A549 (cell line): ENCODE results near the gene ZNF775. TPM values are rescaled to one million over a fixed set of nuclear protein-coding genes. Genes with fewer than 3 reads are reported as not detected.

Experiments used
- ATAC-seq, 2 experiments: fragments of 200-7000 bp in 1 of 2; fragments of >200 bp in 1 of 2; cut with Nextera tagmentation in 1 of 2; cut with Tn5 transposase in 1 of 2; 3 replicates each; pipeline versions ENCODE4 v1.8.0 to v1.9.1; 2018 to 2020; ENCODE audit warnings: mild to moderate bottlenecking in 1 of 2, moderate library complexity in 1 of 2
- CTCF ChIA-PET: fragments of 300-600 bp; sonication (Branson Sonifier 250); formaldehyde crosslinking; extraction: SDS; loops from one replicate; lab custom pipeline; 2021; ENCODE audit warnings: antibody characterized with exemption, inconsistent platforms; lab: Yijun Ruan, JAX
- POLR2A ChIA-PET: fragments of 350-600 bp; formaldehyde crosslinking; extraction: SDS; loops from one replicate; lab custom pipeline; 2021; ENCODE audit warnings: antibody characterized with exemption, inconsistent platforms; lab: Yijun Ruan, JAX
- DNase-seq, 2 experiments: peaks; one replicate each; pipeline versions ENCODE4 v3.0.0 to v3.0.0-alpha.2; 2011 to 2016; ENCODE audit warnings: low read depth in 1 of 2, low spot score in 1 of 2
- FAIRE-seq: peaks from 2 replicates; lab custom pipeline; 2011; peaks lifted over from hg19 to GRCh38; lab: Jason Lieb, UNC
- H3K27ac ChIP-seq, 2 experiments: fragments of >200 bp; sonication (Bioruptor Twin); formaldehyde crosslinking; 3 replicates each; pipeline ENCODE4 v1.5.1; 2016 to 2017
- H3K4me1 ChIP-seq: fragments of >200 bp; sonication (Bioruptor Twin); formaldehyde crosslinking; 3 replicates; pipeline ENCODE4 v1.6.1; 2016
- H3K4me2 ChIP-seq: fragments of >200 bp; sonication (Bioruptor Twin); formaldehyde crosslinking; 3 replicates; pipeline ENCODE4 v1.6.1; 2016
- H3K4me3 ChIP-seq: fragments of >200 bp; sonication (Bioruptor Twin); formaldehyde crosslinking; 3 replicates; pipeline ENCODE4 v1.5.1; 2016
- H3K9me3 ChIP-seq: fragments of >200 bp; sonication (Bioruptor Twin); formaldehyde crosslinking; 3 replicates; pipeline ENCODE4 v1.6.1; 2016
- BHLHE40 ChIP-seq: IDR thresholded peaks from 2 replicates; pipeline ENCODE4 v1.6.1; 2012; ENCODE audit warnings: low read depth, low read length, inconsistent platforms
- CBX8 ChIP-seq: fragments of 200-600 bp; sonication (generic); IDR thresholded peaks from 2 replicates; pipeline ENCODE4 v1.6.1; 2016
- CHD2 ChIP-seq: fragments of 150-350 bp; IDR thresholded peaks from 2 replicates; pipeline ENCODE4 v1.6.1; 2014; ENCODE audit warnings: low read length; ENCODE audit not compliant: partially characterized antibody
- ELK1 ChIP-seq: fragments of 150-350 bp; IDR thresholded peaks from 2 replicates; pipeline ENCODE4 v1.6.1; 2014; ENCODE audit warnings: low read depth, mild to moderate bottlenecking, low read length
- FOSL2 ChIP-seq, 2 experiments: fragments of 450-650 bp in 1 of 2; fragments of >200 bp in 1 of 2; sonication (Bioruptor Twin) in 1 of 2; formaldehyde crosslinking; IDR thresholded peaks; 2 replicates each; pipeline versions ENCODE4 v1.5.0 to v1.6.1; 2016 to 2020; ENCODE audit warnings: mild to moderate bottlenecking in 1 of 2, moderate library complexity in 1 of 2
- GATA3 ChIP-seq: IDR thresholded peaks from 2 replicates; pipeline ENCODE4 v1.6.1; 2012; ENCODE audit warnings: borderline replicate concordance
- HDAC2 ChIP-seq: fragments of 200-600 bp; sonication (generic); IDR thresholded peaks from 2 replicates; pipeline ENCODE4 v1.6.1; 2016
- HOXA7 ChIP-seq: fragments of 250-450 bp; sonication (Bioruptor Pico); IDR thresholded peaks from 2 replicates; pipeline ENCODE4 v1.5.0; 2020; ENCODE audit warnings: mild to moderate bottlenecking, moderate library complexity
- KDM5A ChIP-seq: fragments of 200-600 bp; sonication (generic); IDR thresholded peaks from 2 replicates; pipeline ENCODE4 v1.6.1; 2016; ENCODE audit warnings: antibody characterized with exemption, mild to moderate bottlenecking
- MAFK ChIP-seq: fragments of 450-650 bp; IDR thresholded peaks from 2 replicates; pipeline ENCODE4 v1.6.1; 2014; ENCODE audit not compliant: partially characterized antibody
- MAZ ChIP-seq: fragments of 150-350 bp; IDR thresholded peaks from 2 replicates; pipeline ENCODE4 v1.6.1; 2014; ENCODE audit warnings: antibody characterized with exemption, low read depth, low read length, borderline replicate concordance
- PHF8 ChIP-seq: fragments of 200-600 bp; sonication (generic); IDR thresholded peaks from 2 replicates; pipeline ENCODE4 v1.6.1; 2016; ENCODE audit warnings: low read depth, mild to moderate bottlenecking, antibody characterized with exemption, moderate library complexity, borderline replicate concordance
- RAD21 ChIP-seq, 2 experiments: fragments of >200 bp in 1 of 2; sonication (Bioruptor Twin) in 1 of 2; formaldehyde crosslinking in 1 of 2; IDR thresholded peaks in 1 of 2; conservative IDR thresholded peaks in 1 of 2; 2 replicates in 1 of 2; 3 replicates in 1 of 2; pipeline ENCODE4 v1.6.1; 2012 to 2018; ENCODE audit warnings: inconsistent platforms in 1 of 2
- RARB ChIP-seq: fragments of 250-450 bp; sonication (Bioruptor Pico); IDR thresholded peaks from 2 replicates; pipeline ENCODE4 v1.8.0; 2021; ENCODE audit warnings: mild to moderate bottlenecking, moderate library complexity
- RCOR1 ChIP-seq: fragments of 150-350 bp; IDR thresholded peaks from 2 replicates; pipeline ENCODE4 v1.6.1; 2014; ENCODE audit warnings: antibody characterized with exemption, low read length, low read depth
- RNF2 ChIP-seq: fragments of 200-600 bp; sonication (generic); IDR thresholded peaks from 2 replicates; pipeline ENCODE4 v1.6.1; 2016; ENCODE audit warnings: low read depth, mild to moderate bottlenecking, antibody characterized with exemption, moderate library complexity, borderline replicate concordance
- TFCP2L1 ChIP-seq: fragments of 250-450 bp; sonication (Bioruptor Pico); IDR thresholded peaks from 2 replicates; pipeline ENCODE4 v1.5.0; 2021; ENCODE audit warnings: mild to moderate bottlenecking
- TP53 ChIP-seq: fragments of 250-450 bp; sonication (Bioruptor Pico); IDR thresholded peaks from 2 replicates; pipeline ENCODE4 v1.5.0; 2021; ENCODE audit warnings: mild to moderate bottlenecking, moderate library complexity
- USF2 ChIP-seq: fragments of 450-650 bp; IDR thresholded peaks from 2 replicates; pipeline ENCODE4 v1.6.1; 2014; ENCODE audit warnings: antibody characterized with exemption
- ZC3H11A ChIP-seq: fragments of 450-650 bp; IDR thresholded peaks from 2 replicates; pipeline ENCODE4 v1.6.1; 2014; ENCODE audit warnings: antibody characterized with exemption, mild to moderate bottlenecking
- ZFP36 ChIP-seq: fragments of 450-650 bp; IDR thresholded peaks from 2 replicates; pipeline ENCODE4 v1.6.1; 2014; ENCODE audit warnings: borderline replicate concordance; ENCODE audit not compliant: partially characterized antibody
- ZSCAN20 ChIP-seq: fragments of 250-450 bp; sonication (Bioruptor Pico); IDR thresholded peaks from 2 replicates; pipeline ENCODE4 v1.8.0; 2022; ENCODE audit warnings: mild to moderate bottlenecking, moderate library complexity
- WGBS: methylation state at CpG from one replicate; pipeline ENCODE4 v1.1.6; 2017; ENCODE audit errors: missing lambda C conversion rate; 5-methylcytosine and 5-hydroxymethylcytosine counted together
- polyA plus RNA-seq, 4 experiments: library from polyadenylated mRNA; depleted of rRNA in 3 of 4; stranded (reverse); fragments of >200 nt; fragmentation: RNase III in 1 of 4; extraction: RNeasy Plus Mini Kit Qiagen cat#74134 plus additional on column Dnase treatment in 1 of 4; gene quantifications; 2 replicates in 3 of 4; 3 replicates in 1 of 4; pipeline ENCODE4 v1.2.3, GENCODE V29; 2011 to 2017
- TF ChIP-seq, protein P1 (sequence below): fragments of 200-600 bp; sonication (generic); IDR thresholded peaks from 2 replicates; pipeline ENCODE4 v1.6.1; 2016; ENCODE audit warnings: antibody characterized with exemption, mild to moderate bottlenecking, moderate library complexity
- TF ChIP-seq, protein P2 (sequence below): fragments of 250-450 bp; sonication (Bioruptor Pico); IDR thresholded peaks from 2 replicates; pipeline ENCODE4 v1.5.0; 2020; ENCODE audit warnings: low read depth, mild to moderate bottlenecking, moderate library complexity

The ZNF775 gene
- polyA plus RNA-seq, 2 of the 4 experiments (the other 2 are of a cell fraction), result 1.7 to 5.4 TPM

DNA sequence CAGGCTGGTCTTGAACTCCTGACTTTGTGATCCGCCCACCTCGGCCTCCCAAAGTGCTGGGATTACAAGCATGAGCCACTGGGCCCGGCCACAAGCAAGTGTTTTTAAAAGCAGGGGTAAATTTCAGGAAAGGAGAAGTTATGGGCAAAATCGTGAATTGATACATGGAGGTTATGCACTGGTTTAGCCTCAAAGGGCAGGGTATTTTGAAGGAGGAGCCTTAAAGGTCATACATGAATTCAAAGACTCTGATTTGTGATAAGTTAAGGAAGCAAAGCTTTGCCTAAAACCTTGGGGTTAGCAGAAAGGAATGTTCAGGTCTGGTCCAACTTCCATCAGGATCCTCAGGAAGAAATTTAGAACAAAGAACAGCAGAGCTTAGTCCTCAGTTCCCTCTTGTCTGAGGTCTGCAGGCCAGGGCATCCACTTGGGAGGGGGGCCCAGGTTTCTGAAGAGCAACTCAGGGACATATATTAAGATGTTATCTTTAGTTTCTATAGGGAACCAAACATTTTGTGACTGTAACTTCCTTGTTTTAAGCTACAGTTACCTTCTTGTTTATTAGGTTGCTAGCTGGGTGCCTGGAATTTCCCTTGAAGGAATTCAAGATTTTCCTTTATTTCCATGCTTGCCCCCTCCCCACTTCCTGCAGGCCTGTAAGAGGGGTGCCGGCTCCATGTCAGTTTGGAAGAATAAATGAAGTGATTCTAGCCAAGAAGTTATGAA lies 13.3 kb upstream of the ZNF775 start:
- CTCF ChIA-PET, result interaction anchor here (0.7 to 6.7 kb wide), 4 partner anchors 9 to 528 kb away, joined by 3 to 44 read pairs (median 4); partner anchors contain the start of gene ZNF862
- DNase-seq, result no peak
- no peak for ATAC-seq
- FAIRE-seq, result no peak
- H3K4me1 ChIP-seq, result peaks cover 19% of the 10 kb centered on the region; the same call in 2 of the 3 replicates
- H3K4me2 ChIP-seq, result no peak overlapping the region
- 0 out of 6 replicates have a peak overlapping the region, but pooled peaks of 1 of the 2 experiments have one; percentile 8 for H3K27ac ChIP-seq
- no peaks in the 10 kb centered on the region for H3K9me3 ChIP-seq
- TF ChIP-seq USF2 (no peak), RCOR1 (no peak), RNF2 (no peak), HOXA7 (CRISPR knock-in tag) (no peak), CBX8 (no peak), FOSL2 (IDR thresholded peaks at IDR 0.05) (no peak), FOSL2 (CRISPR knock-in tag; IDR thresholded peaks at IDR 0.05) (no peak), KDM5A (no peak), ZSCAN20 (no peak), ELK1 (no peak), GATA3 (no peak), TP53 (CRISPR knock-in tag) (no peak), ZC3H11A (no peak), CHD2 (no peak), ZFP36 (no peak), HDAC2 (no peak)
- TF ChIP-seq, protein P1, sequence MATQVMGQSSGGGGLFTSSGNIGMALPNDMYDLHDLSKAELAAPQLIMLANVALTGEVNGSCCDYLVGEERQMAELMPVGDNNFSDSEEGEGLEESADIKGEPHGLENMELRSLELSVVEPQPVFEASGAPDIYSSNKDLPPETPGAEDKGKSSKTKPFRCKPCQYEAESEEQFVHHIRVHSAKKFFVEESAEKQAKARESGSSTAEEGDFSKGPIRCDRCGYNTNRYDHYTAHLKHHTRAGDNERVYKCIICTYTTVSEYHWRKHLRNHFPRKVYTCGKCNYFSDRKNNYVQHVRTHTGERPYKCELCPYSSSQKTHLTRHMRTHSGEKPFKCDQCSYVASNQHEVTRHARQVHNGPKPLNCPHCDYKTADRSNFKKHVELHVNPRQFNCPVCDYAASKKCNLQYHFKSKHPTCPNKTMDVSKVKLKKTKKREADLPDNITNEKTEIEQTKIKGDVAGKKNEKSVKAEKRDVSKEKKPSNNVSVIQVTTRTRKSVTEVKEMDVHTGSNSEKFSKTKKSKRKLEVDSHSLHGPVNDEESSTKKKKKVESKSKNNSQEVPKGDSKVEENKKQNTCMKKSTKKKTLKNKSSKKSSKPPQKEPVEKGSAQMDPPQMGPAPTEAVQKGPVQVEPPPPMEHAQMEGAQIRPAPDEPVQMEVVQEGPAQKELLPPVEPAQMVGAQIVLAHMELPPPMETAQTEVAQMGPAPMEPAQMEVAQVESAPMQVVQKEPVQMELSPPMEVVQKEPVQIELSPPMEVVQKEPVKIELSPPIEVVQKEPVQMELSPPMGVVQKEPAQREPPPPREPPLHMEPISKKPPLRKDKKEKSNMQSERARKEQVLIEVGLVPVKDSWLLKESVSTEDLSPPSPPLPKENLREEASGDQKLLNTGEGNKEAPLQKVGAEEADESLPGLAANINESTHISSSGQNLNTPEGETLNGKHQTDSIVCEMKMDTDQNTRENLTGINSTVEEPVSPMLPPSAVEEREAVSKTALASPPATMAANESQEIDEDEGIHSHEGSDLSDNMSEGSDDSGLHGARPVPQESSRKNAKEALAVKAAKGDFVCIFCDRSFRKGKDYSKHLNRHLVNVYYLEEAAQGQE, result no peak
- TF ChIP-seq, all 56 proteins: peak for 0
- POLR2A ChIA-PET, result no interaction called here
- no peak overlapping the region for H3K4me3 ChIP-seq
- WGBS, result 85% methylated on average over 5 of the region's 5 CpGs

GRCh38 chr7:150367677-150368095 lies 11.4 kb upstream of the ZNF775 start:
- WGBS, result 51% methylated on average over 8 of the region's 8 CpGs
- ATAC-seq (peak; percentile 53 to 66; a peak in 4 of 6 replicates), DNase-seq (peak in 1 of 2 experiments; percentile 83), FAIRE-seq (no peak)
- H3K9me3 ChIP-seq, result no peaks in the 10 kb centered on the region
- TF ChIP-seq FOSL2 (IDR thresholded peaks at IDR 0.05) (no peak), FOSL2 (CRISPR knock-in tag; IDR thresholded peaks at IDR 0.05) (peak; percentile 87), HOXA7 (CRISPR knock-in tag) (no peak), RARB (CRISPR knock-in tag) (no peak), ZC3H11A (no peak), BHLHE40 (no peak), RAD21 (conservative IDR thresholded peaks at IDR 0.05 in 1 of 2, IDR thresholded peaks at IDR 0.05 in 1 of 2) (no peak), MAFK (no peak), TP53 (CRISPR knock-in tag) (no peak), TFCP2L1 (CRISPR knock-in tag) (no peak), PHF8 (no peak), HDAC2 (no peak), MAZ (no peak)
- TF ChIP-seq, protein P2, sequence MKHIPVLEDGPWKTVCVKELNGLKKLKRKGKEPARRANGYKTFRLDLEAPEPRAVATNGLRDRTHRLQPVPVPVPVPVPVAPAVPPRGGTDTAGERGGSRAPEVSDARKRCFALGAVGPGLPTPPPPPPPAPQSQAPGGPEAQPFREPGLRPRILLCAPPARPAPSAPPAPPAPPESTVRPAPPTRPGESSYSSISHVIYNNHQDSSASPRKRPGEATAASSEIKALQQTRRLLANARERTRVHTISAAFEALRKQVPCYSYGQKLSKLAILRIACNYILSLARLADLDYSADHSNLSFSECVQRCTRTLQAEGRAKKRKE (CRISPR knock-in tag), result peak; percentile 74; the same call in 1 of the 2 replicates
- TF ChIP-seq, protein P1, result no peak
- CTCF ChIA-PET, result interaction anchor here (1.2 to 6.7 kb wide), 4 partner anchors 11 to 54 kb away, joined by 3 to 44 read pairs (median 4); no protein-coding TSS in a partner anchor
- POLR2A ChIA-PET, result interaction anchor here (1.1 to 3.1 kb wide), 3 partner anchors 10 to 40 kb away, joined by 3 to 44 read pairs (median 20); a partner anchor contains a TSS
- peaks cover 19% of the 10 kb centered on the region; the same call in 2 of the 3 replicates for H3K4me1 ChIP-seq
- peak overlapping the region; percentile 96 for H3K4me3 ChIP-seq
- H3K27ac ChIP-seq, result peak overlapping the region; percentile 96 to 100
- H3K4me2 ChIP-seq, result peak overlapping the region; percentile 100
